ENCODE data around the gene PPP1CA.

DNA sequence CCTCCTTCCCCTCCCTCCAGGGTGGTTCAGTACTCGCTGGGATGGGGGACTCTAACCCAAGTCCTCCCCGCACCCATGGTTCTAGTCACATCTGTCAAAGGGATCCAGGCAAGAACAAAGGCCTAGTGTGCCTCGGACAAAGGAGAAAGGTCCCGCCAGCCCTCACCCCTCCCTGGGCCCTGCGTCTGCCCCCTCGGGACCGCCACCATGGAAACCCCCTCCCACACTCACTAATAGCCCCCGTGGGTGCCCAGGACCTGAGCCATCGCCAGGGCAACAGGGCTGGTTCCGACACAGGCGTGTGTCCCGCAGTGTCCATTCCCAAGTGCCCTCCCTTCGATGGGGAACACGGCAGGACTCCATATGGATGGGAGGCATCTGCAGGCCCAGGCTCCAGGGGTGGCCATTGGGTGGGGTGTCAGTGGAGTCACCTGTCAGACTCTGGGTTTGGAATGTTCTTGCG, 8.7 kb upstream of the PPP1CA start:
- TF ChIP-seq POLR2AphosphoS5 (IDR thresholded peaks at IDR 0.05; ENCODE audit: borderline replicate concordance, low read depth, low read length) (no peak), EZH2 (IDR thresholded peaks at IDR 0.05) (no peak)
